ENCODE results near the gene NR1D2. TPM values are rescaled to one million over a fixed set of nuclear protein-coding genes. Genes with fewer than 3 reads are reported as not detected.
A peak's percentile ranks its signal among the peaks of the same experiment; 100 is the strongest.

NR1D2 gene
- total RNA-seq, 1 experiment from 2014 or later, result 24.0 TPM

DNA sequence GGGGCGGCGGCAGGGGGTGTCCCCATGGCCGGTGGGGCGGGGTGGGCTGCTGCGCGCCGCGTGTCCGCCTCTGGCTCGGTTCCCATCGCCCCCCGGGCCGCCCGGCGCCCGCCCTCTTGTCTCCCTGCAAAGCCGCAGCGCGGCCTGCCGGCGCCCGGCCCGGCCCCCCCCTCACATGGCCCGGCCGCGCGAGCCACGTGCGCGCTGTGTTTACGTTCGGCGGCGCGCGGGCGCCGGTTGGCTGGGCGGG lies 502 bp downstream of the NR1D2 start:
- Histone ChIP-seq H2BK5ac (ENCODE audit: insufficient read length, low read length) (no peak overlapping the region), H3K4me1 (ENCODE audit: insufficient read depth, low read length) (peaks cover 10% of the 10 kb centered on the region; the same call in 1 of the 2 replicates), H3K79me1 (ENCODE audit: insufficient read depth, low read depth, low read length, poor library complexity, severe bottlenecking) (peaks cover 3% of the 10 kb centered on the region), H3K4ac (ENCODE audit: low read depth, low read length) (no peak overlapping the region), H3K4me2 (ENCODE audit: insufficient read depth, insufficient read length, low read length) (no peak overlapping the region), H3K56ac (ENCODE audit: insufficient read length, low read depth, low read length) (no peak overlapping the region), H3K27ac (ENCODE audit: insufficient read length, low read depth, low read length) (no peak overlapping the region), H2BK20ac (ENCODE audit: low read depth, low read length, poor library complexity, severe bottlenecking) (no peak overlapping the region), H2BK120ac (ENCODE audit: low read depth, low read length, poor library complexity, severe bottlenecking) (no peak overlapping the region), H4K91ac (ENCODE audit: insufficient read length, low read depth, low read length) (no peak overlapping the region), H3K9ac (ENCODE audit: extremely low read depth, insufficient read length, low read length) (no peak overlapping the region), H2BK12ac (ENCODE audit: insufficient read length, low read depth, low read length) (no peak overlapping the region), H3K27me3 (ENCODE audit: insufficient read depth, low read length) (no peaks in the 10 kb centered on the region), H2BK15ac (ENCODE audit: low read depth, low read length) (no peak overlapping the region), H2AFZ (ENCODE audit: low read length) (no peak overlapping the region), H2AK5ac (ENCODE audit: insufficient read length, low read length) (no peak overlapping the region), H3K79me2 (ENCODE audit: insufficient read depth, low read length) (peaks cover 3% of the 10 kb centered on the region; the same call in 1 of the 2 replicates), H4K5ac (ENCODE audit: insufficient read length, low read depth, low read length) (no peak overlapping the region), H4K20me1 (ENCODE audit: control insufficient read depth, insufficient read depth, insufficient read length) (no peaks in the 10 kb centered on the region), H3K18ac (ENCODE audit: insufficient read length, low read depth, low read length) (peak overlapping the region; percentile 72), H3T11ph (ENCODE audit: low read length) (no peak overlapping the region), H4K8ac (replicated peaks; ENCODE audit: insufficient read length, low read depth, low read length) (no peak overlapping the region), H3K9me3 (ENCODE audit: control insufficient read depth, low read depth, low read length) (no peaks in the 10 kb centered on the region), H3K14ac (ENCODE audit: insufficient read depth, low read length) (0 out of 2 replicates have a peak overlapping the region, but pooled peaks have one; percentile 58), H3K23me2 (ENCODE audit: insufficient read length, low read depth, low read length, poor library complexity, severe bottlenecking) (peaks cover 11% of the 10 kb centered on the region), H3K23ac (ENCODE audit: insufficient read length, low read depth, low read length) (no peak overlapping the region)
- Mint-ChIP-seq H3K4me3 (peak overlapping the region; percentile 31; a peak in 3 of 5 replicates), H3K27me3 (ENCODE audit: low read depth) (peaks cover 23% of the 10 kb centered on the region), H3K9me3 (peaks cover 0 to 2% of the 10 kb centered on the region in 2 experiments; a peak in 1 of 5 replicates), H3K27ac (no peak overlapping the region), H3K4me1 (peaks cover 23 to 29% of the 10 kb centered on the region in 2 experiments), H3K36me3 (ENCODE audit: insufficient read depth in 1 of 3, low read depth in 3 of 3) (peaks cover 7 to 10% (median 7%) of the 10 kb centered on the region in 3 experiments; a peak in 5 of 7 replicates)
- DNase-seq, result no peak
- TF ChIP-seq, protein P1, sequence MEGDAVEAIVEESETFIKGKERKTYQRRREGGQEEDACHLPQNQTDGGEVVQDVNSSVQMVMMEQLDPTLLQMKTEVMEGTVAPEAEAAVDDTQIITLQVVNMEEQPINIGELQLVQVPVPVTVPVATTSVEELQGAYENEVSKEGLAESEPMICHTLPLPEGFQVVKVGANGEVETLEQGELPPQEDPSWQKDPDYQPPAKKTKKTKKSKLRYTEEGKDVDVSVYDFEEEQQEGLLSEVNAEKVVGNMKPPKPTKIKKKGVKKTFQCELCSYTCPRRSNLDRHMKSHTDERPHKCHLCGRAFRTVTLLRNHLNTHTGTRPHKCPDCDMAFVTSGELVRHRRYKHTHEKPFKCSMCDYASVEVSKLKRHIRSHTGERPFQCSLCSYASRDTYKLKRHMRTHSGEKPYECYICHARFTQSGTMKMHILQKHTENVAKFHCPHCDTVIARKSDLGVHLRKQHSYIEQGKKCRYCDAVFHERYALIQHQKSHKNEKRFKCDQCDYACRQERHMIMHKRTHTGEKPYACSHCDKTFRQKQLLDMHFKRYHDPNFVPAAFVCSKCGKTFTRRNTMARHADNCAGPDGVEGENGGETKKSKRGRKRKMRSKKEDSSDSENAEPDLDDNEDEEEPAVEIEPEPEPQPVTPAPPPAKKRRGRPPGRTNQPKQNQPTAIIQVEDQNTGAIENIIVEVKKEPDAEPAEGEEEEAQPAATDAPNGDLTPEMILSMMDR (conservative IDR thresholded peaks at IDR 0.05), result no peak
- WGBS (ENCODE audit: extremely low coverage, insufficient read length, low lambda C conversion rate), result no CpG with 5 or more reads among the region's 39 CpGs
